ENCODE data around the gene TLR8.

- TF ChIP-seq CTCF (conservative IDR thresholded peaks at IDR 0.05; ENCODE audit: low read depth in 2 of 2) (no peak), CREB1 (CRISPR knock-in tag; IDR thresholded peaks at IDR 0.05; ENCODE audit: low read depth) (no peak), EZH2phosphoT487 (IDR thresholded peaks at IDR 0.05; ENCODE audit: unreplicated experiment) (no peak)
Observed at GRCh38 chrX:12865359-12865758, 41.1 kb upstream of the TLR8 start.

Measured in GM23338 (cell line).